Measurements from ENCODE around the gene WDCP.
"Not testable (repeated sequence)": the region's sequence is repeated elsewhere in the genome, so short reads cannot be mapped to it uniquely, and the experiment has no call there.

DNA sequence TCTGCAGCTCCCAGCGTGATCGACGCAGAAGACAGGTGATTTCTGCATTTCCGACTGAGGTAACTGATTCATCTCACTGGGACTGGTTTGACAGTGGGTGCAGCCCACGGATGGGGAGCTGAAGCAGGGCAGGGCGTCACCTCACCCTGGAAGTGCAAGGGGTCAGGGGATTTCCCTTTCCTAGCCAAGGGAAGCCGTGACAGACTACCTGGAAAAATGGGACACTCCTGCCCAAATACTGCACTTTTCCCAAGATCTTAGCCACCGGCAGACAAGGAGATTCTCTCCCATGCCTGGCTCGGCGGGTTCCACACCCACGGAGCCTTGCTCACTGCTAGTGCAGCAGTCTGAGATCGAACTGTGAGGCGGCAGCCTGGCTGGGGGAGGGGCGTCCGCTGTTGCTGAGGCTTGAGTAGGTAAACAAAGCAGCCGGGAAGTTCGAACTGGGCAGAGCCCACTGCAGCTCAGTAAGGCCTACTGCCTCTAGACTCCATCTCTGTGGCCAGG is 48.0 kb upstream of the WDCP start:
- TF ChIP-seq, protein P1, sequence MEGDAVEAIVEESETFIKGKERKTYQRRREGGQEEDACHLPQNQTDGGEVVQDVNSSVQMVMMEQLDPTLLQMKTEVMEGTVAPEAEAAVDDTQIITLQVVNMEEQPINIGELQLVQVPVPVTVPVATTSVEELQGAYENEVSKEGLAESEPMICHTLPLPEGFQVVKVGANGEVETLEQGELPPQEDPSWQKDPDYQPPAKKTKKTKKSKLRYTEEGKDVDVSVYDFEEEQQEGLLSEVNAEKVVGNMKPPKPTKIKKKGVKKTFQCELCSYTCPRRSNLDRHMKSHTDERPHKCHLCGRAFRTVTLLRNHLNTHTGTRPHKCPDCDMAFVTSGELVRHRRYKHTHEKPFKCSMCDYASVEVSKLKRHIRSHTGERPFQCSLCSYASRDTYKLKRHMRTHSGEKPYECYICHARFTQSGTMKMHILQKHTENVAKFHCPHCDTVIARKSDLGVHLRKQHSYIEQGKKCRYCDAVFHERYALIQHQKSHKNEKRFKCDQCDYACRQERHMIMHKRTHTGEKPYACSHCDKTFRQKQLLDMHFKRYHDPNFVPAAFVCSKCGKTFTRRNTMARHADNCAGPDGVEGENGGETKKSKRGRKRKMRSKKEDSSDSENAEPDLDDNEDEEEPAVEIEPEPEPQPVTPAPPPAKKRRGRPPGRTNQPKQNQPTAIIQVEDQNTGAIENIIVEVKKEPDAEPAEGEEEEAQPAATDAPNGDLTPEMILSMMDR (IDR thresholded peaks at IDR 0.05), result not testable (repeated sequence)
- TF ChIP-seq EZH2 (IDR thresholded peaks at IDR 0.05), result not testable (repeated sequence)
